H9 (cell line): ENCODE measurements around the gene CRHBP. TPM values are rescaled to one million over a fixed set of nuclear protein-coding genes. Genes with fewer than 3 reads are reported as not detected.

Experiments used
- DNase-seq: peaks from one replicate; pipeline ENCODE4 v3.0.0-alpha.2; 2017
- H2AFZ ChIP-seq: one replicate; pipeline ENCODE4 v1.6.1; 2013; ENCODE audit warnings: mild to moderate bottlenecking, low read length, control low read depth, moderate library complexity
- H2AK5ac ChIP-seq: 2 replicates; pipeline ENCODE4 v1.6.1; 2013; ENCODE audit warnings: low read length, control low read depth, mixed read lengths; ENCODE audit not compliant: insufficient read length
- H2BK120ac ChIP-seq: one replicate; pipeline ENCODE4 v1.6.1; 2013; ENCODE audit warnings: low read depth, mild to moderate bottlenecking, low read length, control low read depth, inconsistent platforms; ENCODE audit not compliant: poor library complexity, severe bottlenecking
- H2BK12ac ChIP-seq: 2 replicates; pipeline ENCODE4 v1.6.1; 2013; ENCODE audit warnings: low read length, control low read depth, mixed read lengths, low read depth; ENCODE audit not compliant: insufficient read length
- H2BK15ac ChIP-seq: 2 replicates; pipeline ENCODE4 v1.6.1; 2013; ENCODE audit warnings: low read depth, low read length, control low read depth
- H2BK20ac ChIP-seq: one replicate; pipeline ENCODE4 v1.6.1; 2013; ENCODE audit warnings: low read depth, mild to moderate bottlenecking, low read length, control low read depth, inconsistent platforms; ENCODE audit not compliant: poor library complexity, severe bottlenecking
- H2BK5ac ChIP-seq: 2 replicates; pipeline ENCODE4 v1.6.1; 2013; ENCODE audit warnings: low read length, control low read depth, mixed read lengths; ENCODE audit not compliant: insufficient read length
- H3K14ac ChIP-seq: 2 replicates; pipeline ENCODE4 v1.6.1; 2013; ENCODE audit warnings: low read length, control low read depth; ENCODE audit not compliant: insufficient read depth
- H3K18ac ChIP-seq: 2 replicates; pipeline ENCODE4 v1.6.1; 2013; ENCODE audit warnings: low read depth, mild to moderate bottlenecking, mixed read lengths, low read length, control low read depth; ENCODE audit not compliant: insufficient read length
- H3K23ac ChIP-seq: 2 replicates; pipeline ENCODE4 v1.6.1; 2013; ENCODE audit warnings: low read length, control low read depth, mixed read lengths, low read depth; ENCODE audit not compliant: insufficient read length
- H3K23me2 ChIP-seq: 2 replicates; pipeline ENCODE4 v1.6.1; 2013; ENCODE audit warnings: low read depth, mild to moderate bottlenecking, mixed read lengths, low read length, control low read depth; ENCODE audit not compliant: insufficient read length, poor library complexity, severe bottlenecking
- H3K27ac ChIP-seq: 2 replicates; pipeline ENCODE4 v1.5.1; 2013; ENCODE audit warnings: low read length, control low read depth, mixed read lengths, low read depth; ENCODE audit not compliant: insufficient read length
- H3K27me3 ChIP-seq: 2 replicates; pipeline ENCODE4 v1.6.1; 2013; ENCODE audit warnings: low read length, control low read depth, inconsistent platforms; ENCODE audit not compliant: insufficient read depth
- H3K4ac ChIP-seq: 2 replicates; pipeline ENCODE4 v1.6.1; 2013; ENCODE audit warnings: low read depth, mild to moderate bottlenecking, control low read depth, inconsistent platforms, low read length, moderate library complexity
- H3K4me1 ChIP-seq: 2 replicates; pipeline ENCODE4 v1.6.1; 2013; ENCODE audit warnings: low read length, control low read depth, inconsistent platforms; ENCODE audit not compliant: insufficient read depth
- H3K4me2 ChIP-seq: 2 replicates; pipeline ENCODE4 v1.6.1; 2013; ENCODE audit warnings: low read length, control low read depth, mixed read lengths; ENCODE audit not compliant: insufficient read length, insufficient read depth
- H3K56ac ChIP-seq: 2 replicates; pipeline ENCODE4 v1.6.1; 2013; ENCODE audit warnings: low read depth, mild to moderate bottlenecking, mixed read lengths, low read length, control low read depth; ENCODE audit not compliant: insufficient read length
- H3K79me1 ChIP-seq: 2 replicates; pipeline ENCODE4 v1.6.1; 2013; ENCODE audit warnings: low read depth, mild to moderate bottlenecking, moderate library complexity, low read length, control low read depth, inconsistent platforms; ENCODE audit not compliant: insufficient read depth, poor library complexity, severe bottlenecking
- H3K79me2 ChIP-seq: 2 replicates; pipeline ENCODE4 v1.6.1; 2013; ENCODE audit warnings: low read length, control low read depth, inconsistent platforms; ENCODE audit not compliant: insufficient read depth
- H3K9ac ChIP-seq: 2 replicates; pipeline ENCODE4 v1.6.1; 2013; ENCODE audit warnings: low read length, control low read depth, mixed read lengths; ENCODE audit not compliant: insufficient read length; ENCODE audit errors: extremely low read depth
- H3K9me3 ChIP-seq: one replicate; pipeline ENCODE4 v1.6.1; 2013; ENCODE audit warnings: low read depth, low read length, inconsistent platforms; ENCODE audit not compliant: control insufficient read depth
- H3T11ph ChIP-seq: one replicate; pipeline ENCODE4 v1.6.1; 2013; ENCODE audit warnings: mild to moderate bottlenecking, low read length, control low read depth, inconsistent platforms
- H4K20me1 ChIP-seq: one replicate; pipeline ENCODE4 v1.6.1; 2013; ENCODE audit not compliant: control insufficient read depth, insufficient read length, insufficient read depth
- H4K5ac ChIP-seq: 2 replicates; pipeline ENCODE4 v1.6.1; 2013; ENCODE audit warnings: low read depth, mild to moderate bottlenecking, mixed read lengths, low read length, control low read depth; ENCODE audit not compliant: insufficient read length
- H4K8ac ChIP-seq: replicated peaks from 2 replicates; pipeline ENCODE4 v1.6.1; 2013; ENCODE audit warnings: low read length, control low read depth, mixed read lengths, low read depth; ENCODE audit not compliant: insufficient read length
- H4K91ac ChIP-seq: 2 replicates; pipeline ENCODE4 v1.6.1; 2013; ENCODE audit warnings: low read depth, mild to moderate bottlenecking, moderate library complexity, mixed read lengths, low read length, control low read depth; ENCODE audit not compliant: insufficient read length
- H3K27ac Mint-ChIP-seq, 3 experiments: 2 replicates in 2 of 3; 3 replicates in 1 of 3; pipeline ENCODE4 v1.8.0; 2020 to 2021; ENCODE audit warnings: mixed read lengths in 3 of 3, mild to moderate bottlenecking in 1 of 3, moderate library complexity in 1 of 3
- H3K27me3 Mint-ChIP-seq: 2 replicates; pipeline ENCODE4 v1.8.0; 2021; ENCODE audit warnings: low read depth, mild to moderate bottlenecking, moderate library complexity, mixed read lengths
- H3K36me3 Mint-ChIP-seq, 3 experiments: 2 replicates in 2 of 3; 3 replicates in 1 of 3; pipeline ENCODE4 v1.8.0; 2020 to 2021; ENCODE audit warnings: low read depth in 3 of 3, mixed read lengths in 3 of 3; ENCODE audit not compliant: insufficient read depth in 1 of 3
- H3K4me1 Mint-ChIP-seq, 2 experiments: 2 replicates each; pipeline ENCODE4 v1.8.0; 2020; ENCODE audit warnings: mixed read lengths in 2 of 2
- H3K4me3 Mint-ChIP-seq, 2 experiments: 2 replicates in 1 of 2; 3 replicates in 1 of 2; pipeline ENCODE4 v1.8.0; 2020 to 2021; ENCODE audit warnings: mild to moderate bottlenecking in 2 of 2, mixed read lengths in 2 of 2, moderate library complexity in 1 of 2
- H3K9me3 Mint-ChIP-seq, 2 experiments: 2 replicates in 1 of 2; 3 replicates in 1 of 2; pipeline ENCODE4 v1.8.0; 2020; ENCODE audit warnings: mild to moderate bottlenecking in 2 of 2, mixed read lengths in 2 of 2, moderate library complexity in 1 of 2
- CTCF ChIP-seq: fragments of 200-600 bp; sonication (generic); conservative IDR thresholded peaks from 3 replicates; pipeline ENCODE4 v1.8.0; 2021; ENCODE audit warnings: antibody characterized with exemption, mild to moderate bottlenecking
- WGBS: extraction: QIAGEN DNeasy Blood & Tissue Kit; methylation state at CpG from one replicate; pipeline ENCODE4 v1.1.7; 2013; ENCODE audit warnings: missing lambda C conversion rate, low lambda C conversion rate, mixed read lengths; ENCODE audit not compliant: insufficient read length; ENCODE audit errors: extremely low coverage; 5-methylcytosine and 5-hydroxymethylcytosine counted together
- total RNA-seq: library from RNA; stranded (reverse); gene quantifications from 2 replicates; pipeline ENCODE4 v1.2.1, GENCODE V29; 2021

Gene CRHBP
- total RNA-seq, 1 experiment from 2014 or later = not detected

GRCh38 chr5:76974785-76975184 is 21.9 kb downstream of the CRHBP start:
- no peak overlapping the region for H3K27ac Mint-ChIP-seq
- Histone ChIP-seq H4K5ac (no peak overlapping the region), H4K8ac (no peak overlapping the region), H3K27ac (no peak overlapping the region), H3K18ac (no peak overlapping the region), H4K20me1 (no peaks in the 10 kb centered on the region), H3K23me2 (no peaks in the 10 kb centered on the region), H3K23ac (no peak overlapping the region), H2BK20ac (no peak overlapping the region), H3K9ac (no peak overlapping the region), H2AK5ac (no peak overlapping the region), H3K27me3 (no peaks in the 10 kb centered on the region), H2BK120ac (no peak overlapping the region), H4K91ac (no peak overlapping the region), H3K4me2 (no peak overlapping the region), H2AFZ (no peak overlapping the region), H2BK15ac (no peak overlapping the region), H2BK5ac (no peak overlapping the region), H3T11ph (no peak overlapping the region), H3K56ac (no peak overlapping the region), H3K4ac (no peak overlapping the region), H3K79me2 (no peaks in the 10 kb centered on the region), H3K9me3 (no peaks in the 10 kb centered on the region), H3K4me1 (no peaks in the 10 kb centered on the region), H2BK12ac (no peak overlapping the region), H3K14ac (no peak overlapping the region), H3K79me1 (no peaks in the 10 kb centered on the region)
- no peak for TF ChIP-seq CTCF
- H3K9me3 Mint-ChIP-seq = no peaks in the 10 kb centered on the region
- no peak overlapping the region for H3K4me3 Mint-ChIP-seq
- no peaks in the 10 kb centered on the region for H3K36me3 Mint-ChIP-seq
- DNase-seq = no peak
- WGBS = no CpG with 5 or more reads among the region's 2 CpGs
- H3K4me1 Mint-ChIP-seq = no peaks in the 10 kb centered on the region
- no peaks in the 10 kb centered on the region for H3K27me3 Mint-ChIP-seq
